Stomach smooth muscle (tissue), 2 donors: ENCODE measurements around the gene BBOF1.
"Not testable (repeated sequence)": the region's sequence is repeated elsewhere in the genome, so short reads cannot be mapped to it uniquely, and the experiment has no call there.

Experiments used
- H3K27ac ChIP-seq: one replicate; pipeline ENCODE4 v1.7.0; 2013; ENCODE audit warnings: mild to moderate bottlenecking, low read length, inconsistent platforms
- H3K27me3 ChIP-seq, 2 donors: one replicate each; pipeline ENCODE4 v1.7.0; 2013; ENCODE audit warnings: low read length in 2 of 2; ENCODE audit not compliant: insufficient read depth in 2 of 2, control insufficient read depth in 1 of 2
- H3K36me3 ChIP-seq, 2 donors: one replicate each; pipeline ENCODE4 v1.7.0; 2013; ENCODE audit warnings: low read length in 2 of 2; ENCODE audit not compliant: control insufficient read depth in 2 of 2, insufficient read depth in 2 of 2
- H3K4me1 ChIP-seq: one replicate; pipeline ENCODE4 v1.7.0; 2013; ENCODE audit warnings: low read length; ENCODE audit not compliant: control insufficient read depth, insufficient read depth
- H3K4me3 ChIP-seq, 2 donors: one replicate each; pipeline ENCODE4 v1.7.0; 2013; ENCODE audit warnings: low read length in 2 of 2
- H3K9ac ChIP-seq, 2 donors: one replicate each; pipeline ENCODE4 v1.7.0; 2013; ENCODE audit warnings: low read length in 2 of 2, mild to moderate bottlenecking in 1 of 2
- H3K9me3 ChIP-seq, 2 donors: one replicate each; pipeline ENCODE4 v1.7.0; 2013; ENCODE audit warnings: low read length in 2 of 2; ENCODE audit not compliant: control insufficient read depth in 2 of 2
- donor health status: healthy.
- donor health status: Pancreatic carcinoma.

The BBOF1 gene

GRCh38 chr14:74089251-74090020, 70.3 kb downstream of the BBOF1 start:
- peaks cover 0 to 2% of the 10 kb centered on the region in 2 donors for H3K36me3 ChIP-seq
- H3K9me3 ChIP-seq, result no peaks in the 10 kb centered on the region
- no peak overlapping the region for H3K9ac ChIP-seq
- no peaks in the 10 kb centered on the region for H3K27me3 ChIP-seq
- no peak overlapping the region for H3K4me3 ChIP-seq
- no peak overlapping the region for H3K27ac ChIP-seq
- H3K4me1 ChIP-seq, result peaks cover 5% of the 10 kb centered on the region

- H3K27me3 ChIP-seq, result no peaks in the 10 kb centered on the region
- H3K27ac ChIP-seq, result no peak overlapping the region
- peaks cover 6 to 8% of the 10 kb centered on the region in 2 donors for H3K36me3 ChIP-seq
- H3K9me3 ChIP-seq, result no peaks in the 10 kb centered on the region
- H3K9ac ChIP-seq, result no peak overlapping the region
- no peak overlapping the region for H3K4me3 ChIP-seq
- no peaks in the 10 kb centered on the region for H3K4me1 ChIP-seq
Observed at GRCh38 chr14:74105381-74105780, 86.2 kb downstream of the BBOF1 start.

GRCh38 chr14:74109369-74109768, 90.2 kb downstream of the BBOF1 start:
- no peak overlapping the region for H3K4me3 ChIP-seq
- no peak overlapping the region for H3K27ac ChIP-seq
- no peaks in the 10 kb centered on the region for H3K4me1 ChIP-seq
- no peaks in the 10 kb centered on the region for H3K27me3 ChIP-seq
- no peak overlapping the region for H3K9ac ChIP-seq
- no peaks in the 10 kb centered on the region for H3K9me3 ChIP-seq
- H3K36me3 ChIP-seq, result peaks cover 0 to 5% of the 10 kb centered on the region in 2 donors

- H3K36me3 ChIP-seq, H3K4me3 ChIP-seq, H3K9me3 ChIP-seq, H3K9ac ChIP-seq, H3K4me1 ChIP-seq, H3K27me3 ChIP-seq, H3K27ac ChIP-seq: not testable (repeated sequence)
Observed at GRCh38 chr14:74111395-74112216, 92.5 kb downstream of the BBOF1 start.
